NCI-H345 treated with DMSO at 0.1 percent for 48 hours (cell line): ENCODE data around the gene TTC39B.

Source experiments
- DNase-seq: peaks from one replicate; lab custom pipeline; 2025; ENCODE audit not compliant: unreplicated experiment; lab: John Stamatoyannopoulos, UW

TTC39B gene

GRCh38 chr9:15182730-15183129 lies 124.3 kb downstream of the TTC39B start:
- no peak for DNase-seq

- peak; percentile 78 for DNase-seq
Measured at GRCh38 chr9:15182101-15182551, 124.9 kb downstream of the TTC39B start.

GRCh38 chr9:15180124-15180523 lies 126.9 kb downstream of the TTC39B start:
- no peak for DNase-seq

GRCh38 chr9:15178631-15179030 lies 128.4 kb downstream of the TTC39B start:
- DNase-seq: no peak

GRCh38 chr9:15176836-15177235 lies 130.2 kb downstream of the TTC39B start:
- DNase-seq: no peak

- no peak for DNase-seq
Measured at GRCh38 chr9:15163931-15164330, 143.1 kb downstream of the TTC39B start.

- no peak for DNase-seq
Measured at GRCh38 chr9:15161753-15162152, 145.3 kb downstream of the TTC39B start.

- no peak for DNase-seq
Measured at GRCh38 chr9:15160673-15161072, 146.3 kb downstream of the TTC39B start.

- DNase-seq: no peak
Measured at GRCh38 chr9:15158064-15158463, 149.0 kb downstream of the TTC39B start.

GRCh38 chr9:15157381-15157780 lies 149.6 kb downstream of the TTC39B start:
- DNase-seq: no peak

GRCh38 chr9:15156241-15156640 lies 150.8 kb downstream of the TTC39B start:
- no peak for DNase-seq

- no peak for DNase-seq
Measured at GRCh38 chr9:15155826-15156225, 151.2 kb downstream of the TTC39B start.

GRCh38 chr9:15155323-15155722 lies 151.7 kb downstream of the TTC39B start:
- DNase-seq: no peak

GRCh38 chr9:15154677-15155076 lies 152.3 kb downstream of the TTC39B start:
- DNase-seq: no peak

- DNase-seq: no peak
Measured at GRCh38 chr9:15153961-15154360, 153.1 kb downstream of the TTC39B start.

GRCh38 chr9:15150939-15151338 lies 156.1 kb downstream of the TTC39B start:
- no peak for DNase-seq

GRCh38 chr9:15149450-15149849 lies 157.6 kb downstream of the TTC39B start:
- no peak for DNase-seq

- no peak for DNase-seq
Measured at GRCh38 chr9:15146268-15146700, 160.7 kb downstream of the TTC39B start.

GRCh38 chr9:15144622-15145061 lies 162.4 kb downstream of the TTC39B start:
- peak; percentile 27 for DNase-seq

- DNase-seq: peak; percentile 29
Measured at GRCh38 chr9:15142878-15143534, 164.0 kb downstream of the TTC39B start.

- no peak for DNase-seq
Measured at GRCh38 chr9:15140051-15140450, 167.0 kb downstream of the TTC39B start.

- no peak for DNase-seq
Measured at GRCh38 chr9:15139469-15139868, 167.5 kb downstream of the TTC39B start.

GRCh38 chr9:15138357-15138686 lies 168.7 kb downstream of the TTC39B start:
- DNase-seq: no peak
